WI38 (cell line): ENCODE data around the gene ACADVL.
"Not testable (repeated sequence)": the region's sequence is repeated elsewhere in the genome, so short reads cannot be mapped to it uniquely, and the experiment has no call there.

ENCODE experiments used
- H3K4me3 ChIP-seq: 2 replicates; pipeline ENCODE4 v1.5.1; 2011; ENCODE audit warnings: low read depth, mild to moderate bottlenecking, control low read depth, low read length
- TF ChIP-seq, protein P1 (sequence below): IDR thresholded peaks from 2 replicates; pipeline ENCODE4 v1.5.1; 2012; ENCODE audit warnings: low read depth, mild to moderate bottlenecking, control low read depth, low read length

Gene ACADVL

DNA sequence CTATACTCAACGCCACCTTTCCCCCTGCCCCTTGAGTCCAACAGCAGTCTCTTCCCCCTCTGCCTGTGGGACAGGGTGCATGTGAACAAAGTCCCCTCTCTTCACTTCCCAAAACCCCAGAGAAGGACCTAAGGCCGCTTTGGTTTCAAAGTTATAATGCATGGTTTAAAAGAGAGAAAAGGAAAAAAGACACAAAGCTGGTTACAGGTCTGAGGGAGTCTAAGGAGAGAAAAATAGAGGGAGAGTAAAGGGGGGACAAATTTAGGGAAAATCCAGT is 23.7 kb downstream of the ACADVL start:
- H3K4me3 ChIP-seq = peak overlapping the region; percentile 92
- TF ChIP-seq, protein P1, sequence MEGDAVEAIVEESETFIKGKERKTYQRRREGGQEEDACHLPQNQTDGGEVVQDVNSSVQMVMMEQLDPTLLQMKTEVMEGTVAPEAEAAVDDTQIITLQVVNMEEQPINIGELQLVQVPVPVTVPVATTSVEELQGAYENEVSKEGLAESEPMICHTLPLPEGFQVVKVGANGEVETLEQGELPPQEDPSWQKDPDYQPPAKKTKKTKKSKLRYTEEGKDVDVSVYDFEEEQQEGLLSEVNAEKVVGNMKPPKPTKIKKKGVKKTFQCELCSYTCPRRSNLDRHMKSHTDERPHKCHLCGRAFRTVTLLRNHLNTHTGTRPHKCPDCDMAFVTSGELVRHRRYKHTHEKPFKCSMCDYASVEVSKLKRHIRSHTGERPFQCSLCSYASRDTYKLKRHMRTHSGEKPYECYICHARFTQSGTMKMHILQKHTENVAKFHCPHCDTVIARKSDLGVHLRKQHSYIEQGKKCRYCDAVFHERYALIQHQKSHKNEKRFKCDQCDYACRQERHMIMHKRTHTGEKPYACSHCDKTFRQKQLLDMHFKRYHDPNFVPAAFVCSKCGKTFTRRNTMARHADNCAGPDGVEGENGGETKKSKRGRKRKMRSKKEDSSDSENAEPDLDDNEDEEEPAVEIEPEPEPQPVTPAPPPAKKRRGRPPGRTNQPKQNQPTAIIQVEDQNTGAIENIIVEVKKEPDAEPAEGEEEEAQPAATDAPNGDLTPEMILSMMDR = no peak

DNA sequence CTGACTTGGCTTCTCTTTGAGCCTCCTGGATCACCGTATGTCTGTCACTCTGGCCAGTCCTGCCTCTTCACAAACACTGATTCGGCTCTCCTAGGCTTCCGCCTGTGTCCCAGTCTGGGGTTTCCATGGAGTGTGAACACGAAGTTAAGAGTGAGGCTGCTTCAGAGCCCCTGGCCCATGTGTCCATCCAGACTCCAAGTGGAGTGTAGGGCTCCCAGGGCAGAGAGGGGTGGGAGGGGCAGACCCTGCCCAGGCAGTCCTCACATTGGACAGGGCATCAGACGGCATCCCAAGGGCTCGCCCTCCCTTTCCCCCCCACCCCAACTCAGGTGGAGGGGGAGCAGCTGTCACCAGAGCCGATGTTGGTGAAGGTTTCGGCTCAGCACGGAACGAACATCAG is 24.1 kb downstream of the ACADVL start:
- H3K4me3 ChIP-seq = not testable (repeated sequence)

DNA sequence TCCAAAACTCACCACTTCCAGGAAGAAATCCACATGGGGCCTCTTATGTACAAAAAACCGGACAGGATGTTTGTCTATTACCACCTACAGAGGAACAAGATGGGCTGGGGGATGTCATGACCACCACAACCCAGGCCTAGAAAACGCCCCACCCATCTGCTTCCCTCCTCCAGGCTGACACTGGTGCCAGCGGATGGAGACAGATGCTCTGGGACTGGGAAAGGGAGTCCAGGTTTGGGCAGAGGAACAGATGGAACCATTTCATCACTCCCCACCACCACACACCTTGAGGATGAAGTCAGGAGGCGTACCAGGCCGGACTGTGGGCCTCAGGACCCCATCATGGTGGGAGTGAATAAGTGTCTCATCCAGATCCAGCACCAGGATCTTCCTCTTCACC is 27.0 kb downstream of the ACADVL start:
- no peak overlapping the region for H3K4me3 ChIP-seq
- TF ChIP-seq, protein P1 = no peak

DNA sequence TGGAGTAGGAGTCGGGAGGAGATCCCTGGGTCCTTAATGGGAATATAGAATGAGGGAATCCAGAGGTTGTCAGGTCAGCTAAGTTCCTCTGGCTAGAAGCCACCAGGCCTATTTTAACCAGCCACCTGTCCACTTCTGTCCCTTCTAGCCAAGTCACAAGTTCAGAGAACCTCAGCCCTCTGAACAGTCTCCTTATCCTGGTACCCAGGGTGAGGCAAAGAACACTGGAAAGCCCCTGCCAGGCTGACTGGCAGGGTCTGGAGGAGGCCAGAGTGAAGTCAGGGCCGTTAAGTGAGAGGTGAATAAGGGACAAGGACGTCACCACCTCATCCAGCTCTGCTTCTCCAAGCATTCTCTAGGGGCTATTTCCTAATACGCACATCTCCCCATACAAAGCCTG is 29.1 kb downstream of the ACADVL start:
- H3K4me3 ChIP-seq = no peak overlapping the region
- TF ChIP-seq, protein P1 = no peak

DNA sequence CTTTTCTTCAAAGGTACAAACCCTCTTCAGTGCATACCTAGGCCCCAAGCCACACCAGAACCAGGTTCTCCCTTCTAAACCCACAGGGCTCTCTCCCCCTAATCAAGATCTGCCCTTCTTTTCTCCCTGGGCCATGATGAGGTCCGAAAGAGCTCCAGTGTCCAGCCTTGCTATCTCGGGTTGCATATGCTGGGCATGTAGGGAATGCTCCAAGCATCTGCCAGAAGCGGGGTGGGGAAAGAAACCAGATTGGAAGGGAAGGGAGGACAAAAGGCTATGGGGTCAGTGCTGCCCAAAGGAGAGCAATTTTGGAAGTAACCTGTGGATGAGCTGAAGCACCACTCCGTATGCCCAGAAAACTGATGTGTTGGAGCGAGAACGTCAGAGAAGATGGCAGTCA is 29.5 kb downstream of the ACADVL start:
- TF ChIP-seq, protein P1 = no peak
- H3K4me3 ChIP-seq = no peak overlapping the region

DNA sequence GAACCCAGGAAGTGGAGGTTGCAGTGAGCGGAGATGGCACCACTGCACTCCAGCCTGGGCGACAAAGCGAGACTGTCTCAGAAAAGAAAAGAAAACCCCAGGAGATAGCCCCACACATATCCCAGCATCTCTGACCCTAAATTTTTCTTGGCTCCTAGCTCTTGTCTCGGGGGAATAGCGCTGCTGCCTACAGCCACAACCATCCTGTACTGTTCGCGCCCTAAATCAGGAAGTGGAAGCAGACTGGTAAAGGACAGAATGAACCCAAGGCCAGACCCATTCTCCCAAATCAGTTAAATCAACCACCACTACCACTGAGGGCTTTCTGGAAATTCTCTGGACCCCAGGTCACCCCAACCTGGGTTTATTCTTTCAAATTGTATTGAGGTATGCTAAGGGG is 30.1 kb downstream of the ACADVL start:
- TF ChIP-seq, protein P1 = no peak
- H3K4me3 ChIP-seq = peak overlapping the region; percentile 94

DNA sequence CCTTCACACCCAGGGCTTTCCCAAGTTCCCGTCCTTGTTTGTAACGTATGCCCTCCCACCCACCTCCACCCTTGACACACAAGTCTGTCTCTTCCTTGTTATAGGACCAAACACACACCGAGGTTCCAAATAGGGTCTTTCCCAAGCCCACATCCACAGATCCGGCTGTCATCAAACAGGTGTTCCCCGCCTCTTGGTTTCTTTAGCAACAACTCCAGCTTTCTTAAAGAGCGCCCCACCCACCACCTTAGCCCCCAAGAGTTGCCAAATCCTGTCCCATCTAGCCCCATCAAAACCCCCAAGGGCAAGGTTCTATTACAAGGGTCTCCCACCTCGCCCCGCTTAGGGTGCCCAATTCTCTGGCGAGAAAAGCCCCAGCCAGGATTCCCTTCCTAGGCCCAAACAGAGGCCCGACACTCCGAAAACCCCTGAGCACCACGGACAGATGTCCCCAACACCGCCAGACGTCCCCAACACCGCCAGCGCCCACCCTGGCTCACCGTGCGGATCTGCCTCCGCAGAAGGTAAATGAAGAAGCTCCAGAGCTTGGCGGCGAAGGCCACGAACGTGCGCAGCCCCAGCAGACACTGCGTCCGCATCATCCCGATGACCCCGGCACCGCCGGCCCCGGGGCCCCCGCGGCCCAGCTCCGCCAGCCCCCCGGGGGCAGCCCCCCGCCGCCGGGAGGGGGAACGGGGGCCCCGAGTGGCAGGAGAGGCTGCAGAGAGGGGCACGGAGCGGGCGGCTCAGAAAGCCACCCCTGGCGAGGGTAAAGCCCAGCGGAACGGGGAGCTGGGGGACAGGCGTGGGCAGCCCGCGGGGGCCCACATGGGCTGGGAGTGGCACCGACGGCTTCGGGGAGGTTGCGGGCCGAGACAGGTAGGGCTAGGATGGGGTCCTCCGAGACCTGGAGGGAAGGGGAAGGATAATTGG is 31.2 kb downstream of the ACADVL start:
- H3K4me3 ChIP-seq = peak overlapping the region; percentile 94
- TF ChIP-seq, protein P1 = no peak

DNA sequence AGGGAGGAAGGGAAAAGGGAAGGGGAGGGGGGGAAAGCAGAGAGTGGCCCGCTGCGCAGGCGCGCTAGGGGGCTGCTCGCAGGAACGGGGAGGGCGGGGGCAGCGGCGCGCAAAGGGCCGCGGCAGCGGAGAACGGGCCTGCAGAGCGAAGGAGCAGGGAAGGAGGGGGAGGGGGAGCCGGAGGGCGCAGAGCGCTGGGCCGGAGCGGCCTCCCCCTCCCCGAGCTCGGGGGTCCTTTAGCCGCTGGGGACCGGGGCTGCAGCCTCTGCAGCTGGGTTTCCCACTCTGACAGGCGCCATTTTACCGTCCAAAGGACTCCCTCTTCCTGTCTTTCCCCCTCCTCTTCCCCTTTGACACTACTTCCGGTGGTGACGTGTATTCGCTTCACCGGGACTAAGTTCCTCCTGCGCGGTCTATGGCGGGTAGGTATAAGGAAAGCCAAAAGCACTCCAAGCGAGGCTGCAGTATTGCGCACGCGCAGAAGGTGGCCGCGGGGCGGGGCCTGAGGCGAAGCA is 32.0 kb downstream of the ACADVL start, which contains the start of gene CTDNEP1:
Gene CTDNEP1 (minus strand): TSS at position 74 of the 515 bp plus-strand sequence. CDS start 438 bp downstream, outside the sequence.
- peak within 1 kb of the TSS; percentile 94 for H3K4me3 ChIP-seq
- TF ChIP-seq, protein P1 = no peak
